ENCODE results near the gene RAPGEF6. TPM values are rescaled to one million over a fixed set of nuclear protein-coding genes. Genes with fewer than 3 reads are reported as not detected.

The RAPGEF6 gene
- total RNA-seq, 5 donors from 2014 or later (not counting 1 experiment from before 2014, with no cell fraction given) = 82.9 to 122 (median 87.7) TPM

DNA sequence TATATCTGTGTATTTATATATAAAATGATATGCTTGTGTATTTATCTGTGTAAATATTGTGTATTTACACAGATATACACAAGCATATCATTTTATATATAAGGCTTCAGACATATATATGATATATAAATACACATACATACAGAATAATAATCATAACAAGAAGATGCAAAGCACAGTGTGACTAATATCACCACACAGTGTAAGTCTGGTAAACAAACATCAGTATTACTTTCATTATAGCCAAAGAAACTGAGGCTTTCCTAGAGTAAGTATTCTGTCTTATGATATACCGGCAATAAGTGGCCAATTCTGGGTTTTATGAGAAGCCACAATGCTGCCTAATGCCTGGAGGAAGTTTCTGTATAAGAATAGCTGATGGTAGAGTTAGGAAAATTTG is 29.9 kb upstream of the RAPGEF6 start:
- H3K36me3 ChIP-seq (ENCODE audit: control insufficient read depth in 2 of 2, extremely low read depth in 1 of 2, insufficient read depth in 1 of 2, low read length in 1 of 2) = peaks cover 14 to 37% of the 10 kb centered on the region in 2 donors
- H3K27me3 ChIP-seq (replicated peaks in 1 of 2; ENCODE audit: control insufficient read depth in 2 of 2, extremely low read depth in 1 of 2, insufficient read depth in 2 of 2, low read length in 1 of 2) = no peaks in the 10 kb centered on the region
- H3K27ac ChIP-seq (ENCODE audit: low read length) = no peak overlapping the region
- H3K4me3 ChIP-seq (ENCODE audit: control insufficient read depth in 1 of 2, extremely low read depth in 1 of 2, low read length in 1 of 2) = no peak overlapping the region
- H3K4me1 ChIP-seq (ENCODE audit: control insufficient read depth in 1 of 2, extremely low read depth in 1 of 2, insufficient read depth in 2 of 2, low read length in 2 of 2) = no peaks in the 10 kb centered on the region
- Mint-ChIP-seq H3K27me3 (no peaks in the 10 kb centered on the region), H3K9me3 (peaks cover 5 to 14% (median 9%) of the 10 kb centered on the region in 3 donors), H3K4me3 (no peak overlapping the region), H3K36me3 (peaks cover 58% of the 10 kb centered on the region), H3K27ac (no peak overlapping the region), H3K4me1 (peaks cover 0 to 6% (median 0%) of the 10 kb centered on the region in 3 donors)
- ChIA-PET CTCF (no interaction called here), POLR2A (interaction anchor here in 1 of 2 donors (0.7 kb wide), 1 partner anchor 51 kb away, joined by 4 read pairs; no protein-coding TSS in a partner anchor)
- ATAC-seq (replicated peaks in 1 of 4) (no peak), DNase-seq (no peak)
- H3K9me3 ChIP-seq = peaks cover 4% of the 10 kb centered on the region
- WGBS (ENCODE audit: insufficient coverage) = no CpG with 5 or more reads among the region's 1 CpG

DNA sequence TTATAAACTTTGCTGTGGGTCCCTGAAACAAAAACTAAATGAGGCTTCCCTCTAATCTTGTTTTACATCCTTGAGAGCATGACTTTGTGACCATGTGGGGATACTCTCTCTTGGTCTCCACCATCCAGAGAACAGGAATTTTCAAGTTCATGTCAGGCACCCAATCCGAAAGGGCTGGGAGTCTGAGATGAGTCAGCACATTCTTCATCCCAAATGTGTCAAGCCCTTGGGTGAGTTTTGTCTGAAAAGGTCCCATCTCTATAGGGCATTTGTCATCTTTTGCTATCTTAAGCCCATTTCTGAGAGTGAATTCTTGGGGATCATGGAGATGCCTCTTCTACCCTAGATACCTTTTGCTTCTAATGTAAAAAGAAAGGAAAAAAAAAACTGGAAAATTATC is 26.9 kb upstream of the RAPGEF6 start:
- Histone ChIP-seq H3K36me3 (ENCODE audit: control insufficient read depth in 2 of 2, extremely low read depth in 1 of 2, insufficient read depth in 1 of 2, low read length in 1 of 2) (peaks cover 19 to 30% of the 10 kb centered on the region in 2 donors), H3K4me3 (ENCODE audit: control insufficient read depth in 1 of 2, extremely low read depth in 1 of 2, low read length in 1 of 2) (no peak overlapping the region), H3K27me3 (replicated peaks in 1 of 2; ENCODE audit: control insufficient read depth in 2 of 2, extremely low read depth in 1 of 2, insufficient read depth in 2 of 2, low read length in 1 of 2) (no peaks in the 10 kb centered on the region), H3K4me1 (ENCODE audit: control insufficient read depth in 1 of 2, extremely low read depth in 1 of 2, insufficient read depth in 2 of 2, low read length in 2 of 2) (no peaks in the 10 kb centered on the region), H3K27ac (ENCODE audit: low read length) (no peak overlapping the region), H3K9me3 (peaks cover 4% of the 10 kb centered on the region)
- Mint-ChIP-seq H3K36me3 (peaks cover 64% of the 10 kb centered on the region), H3K27me3 (no peaks in the 10 kb centered on the region), H3K4me3 (no peak overlapping the region), H3K4me1 (peaks cover 0 to 10% (median 0%) of the 10 kb centered on the region in 3 donors), H3K27ac (no peak overlapping the region), H3K9me3 (peaks cover 5 to 16% (median 14%) of the 10 kb centered on the region in 3 donors)
- CTCF ChIA-PET = interaction anchor here (0.7 kb wide), 2 partner anchors 104 to 698 kb away, joined by 3 to 5 read pairs; no protein-coding TSS in a partner anchor
- no peak for DNase-seq
- ATAC-seq (replicated peaks in 1 of 4) = no peak
- WGBS (ENCODE audit: insufficient coverage) = no CpG with 5 or more reads among the region's 1 CpG
- POLR2A ChIA-PET = interaction anchor here (0.6 kb wide), 2 partner anchors 301 to 776 kb away, joined by 4 to 7 read pairs; no protein-coding TSS in a partner anchor

DNA sequence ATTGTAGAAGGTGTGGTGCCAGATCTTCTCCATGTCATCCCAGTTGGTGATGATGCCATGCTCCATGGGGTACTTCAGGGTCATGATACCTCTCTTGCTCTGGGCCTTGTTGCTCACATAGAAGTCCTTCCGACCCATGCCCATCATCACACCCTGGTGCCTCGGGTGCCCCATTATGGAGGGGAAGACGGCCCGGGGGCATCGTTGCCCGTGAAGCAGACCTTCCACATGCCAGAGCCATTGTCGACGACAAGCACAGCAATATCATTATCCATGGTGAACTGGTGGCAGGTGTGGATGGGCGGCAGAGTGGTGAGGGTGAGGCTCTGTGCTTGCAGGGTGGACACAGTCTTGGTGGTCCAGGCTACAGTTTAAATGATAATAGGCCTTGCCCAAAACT is 24.8 kb upstream of the RAPGEF6 start:
- ATAC-seq (replicated peaks in 1 of 4) (no peak), DNase-seq (no peak)
- POLR2A ChIA-PET = interaction anchor here in 1 of 2 donors (0.5 kb wide), 1 partner anchor 14 kb away, joined by 3 read pairs; no protein-coding TSS in a partner anchor
- no peak overlapping the region for H3K27ac ChIP-seq (ENCODE audit: low read length)
- H3K9me3 ChIP-seq = peaks cover 4% of the 10 kb centered on the region
- no peaks in the 10 kb centered on the region for H3K4me1 ChIP-seq (ENCODE audit: control insufficient read depth in 1 of 2, extremely low read depth in 1 of 2, insufficient read depth in 2 of 2, low read length in 2 of 2)
- peaks cover 19 to 27% of the 10 kb centered on the region in 2 donors for H3K36me3 ChIP-seq (ENCODE audit: control insufficient read depth in 2 of 2, extremely low read depth in 1 of 2, insufficient read depth in 1 of 2, low read length in 1 of 2)
- Mint-ChIP-seq H3K4me3 (no peak overlapping the region), H3K36me3 (peaks cover 62% of the 10 kb centered on the region), H3K9me3 (peaks cover 5 to 16% (median 14%) of the 10 kb centered on the region in 3 donors), H3K27ac (no peak overlapping the region), H3K4me1 (peaks cover 2 to 19% (median 2%) of the 10 kb centered on the region in 3 donors), H3K27me3 (no peaks in the 10 kb centered on the region)
- 100% methylated on average over 2 of the region's 9 CpGs for WGBS (ENCODE audit: insufficient coverage)
- CTCF ChIA-PET = no interaction called here
- no peak overlapping the region for H3K4me3 ChIP-seq (ENCODE audit: control insufficient read depth in 1 of 2, extremely low read depth in 1 of 2, low read length in 1 of 2)
- no peaks in the 10 kb centered on the region for H3K27me3 ChIP-seq (replicated peaks in 1 of 2; ENCODE audit: control insufficient read depth in 2 of 2, extremely low read depth in 1 of 2, insufficient read depth in 2 of 2, low read length in 1 of 2)

GRCh38 chr5:131659290-131659689 is 24.3 kb upstream of the RAPGEF6 start:
- DNase-seq = no peak
- Histone ChIP-seq H3K9me3 (peaks cover 4% of the 10 kb centered on the region), H3K4me3 (ENCODE audit: control insufficient read depth in 1 of 2, extremely low read depth in 1 of 2, low read length in 1 of 2) (no peak overlapping the region), H3K27me3 (replicated peaks in 1 of 2; ENCODE audit: control insufficient read depth in 2 of 2, extremely low read depth in 1 of 2, insufficient read depth in 2 of 2, low read length in 1 of 2) (no peaks in the 10 kb centered on the region), H3K27ac (ENCODE audit: low read length) (no peak overlapping the region), H3K36me3 (ENCODE audit: control insufficient read depth in 2 of 2, extremely low read depth in 1 of 2, insufficient read depth in 1 of 2, low read length in 1 of 2) (peaks cover 19 to 28% of the 10 kb centered on the region in 2 donors), H3K4me1 (ENCODE audit: control insufficient read depth in 1 of 2, extremely low read depth in 1 of 2, insufficient read depth in 2 of 2, low read length in 2 of 2) (no peaks in the 10 kb centered on the region)
- 97% methylated on average over 13 of the region's 13 CpGs for WGBS (ENCODE audit: insufficient coverage)
- Mint-ChIP-seq H3K27ac (no peak overlapping the region), H3K4me1 (peaks cover 2 to 19% (median 2%) of the 10 kb centered on the region in 3 donors), H3K27me3 (no peaks in the 10 kb centered on the region), H3K36me3 (peaks cover 66% of the 10 kb centered on the region), H3K4me3 (no peak overlapping the region), H3K9me3 (peaks cover 5 to 16% (median 14%) of the 10 kb centered on the region in 3 donors)
- CTCF ChIA-PET = no interaction called here
- POLR2A ChIA-PET = interaction anchor here in 1 of 2 donors (0.5 kb wide), 1 partner anchor 14 kb away, joined by 3 read pairs; no protein-coding TSS in a partner anchor
- ATAC-seq (replicated peaks in 1 of 4) = no peak

- no peaks in the 10 kb centered on the region for H3K9me3 ChIP-seq
- no peaks in the 10 kb centered on the region for H3K4me1 ChIP-seq (ENCODE audit: control insufficient read depth in 1 of 2, extremely low read depth in 1 of 2, insufficient read depth in 2 of 2, low read length in 2 of 2)
- H3K4me3 Mint-ChIP-seq = no peak overlapping the region
- ChIA-PET CTCF (interaction anchor here in 1 of 2 donors (0.9 kb wide), 1 partner anchor 66 kb away, joined by 3 read pairs; no protein-coding TSS in a partner anchor), POLR2A (no interaction called here)
- WGBS (ENCODE audit: insufficient coverage) = no CpG with 5 or more reads among the region's 2 CpGs
- ATAC-seq (replicated peaks in 1 of 4) = no peak
- H3K4me3 ChIP-seq (ENCODE audit: control insufficient read depth in 1 of 2, extremely low read depth in 1 of 2, low read length in 1 of 2) = no peak overlapping the region
- peaks cover 63% of the 10 kb centered on the region for H3K36me3 Mint-ChIP-seq
- H3K36me3 ChIP-seq (ENCODE audit: control insufficient read depth in 2 of 2, extremely low read depth in 1 of 2, insufficient read depth in 1 of 2, low read length in 1 of 2) = peaks cover 7 to 25% of the 10 kb centered on the region in 2 donors
- H3K4me1 Mint-ChIP-seq = peaks cover 2 to 13% (median 2%) of the 10 kb centered on the region in 3 donors
- H3K9me3 Mint-ChIP-seq = peaks cover 0 to 7% (median 0%) of the 10 kb centered on the region in 3 donors
- no peak overlapping the region for H3K27ac ChIP-seq (ENCODE audit: low read length)
- no peaks in the 10 kb centered on the region for H3K27me3 ChIP-seq (replicated peaks in 1 of 2; ENCODE audit: control insufficient read depth in 2 of 2, extremely low read depth in 1 of 2, insufficient read depth in 2 of 2, low read length in 1 of 2)
- H3K27ac Mint-ChIP-seq = no peak overlapping the region
- no peaks in the 10 kb centered on the region for H3K27me3 Mint-ChIP-seq
- no peak for DNase-seq
Observed at GRCh38 chr5:131654776-131655175, 19.7 kb upstream of the RAPGEF6 start.

DNA sequence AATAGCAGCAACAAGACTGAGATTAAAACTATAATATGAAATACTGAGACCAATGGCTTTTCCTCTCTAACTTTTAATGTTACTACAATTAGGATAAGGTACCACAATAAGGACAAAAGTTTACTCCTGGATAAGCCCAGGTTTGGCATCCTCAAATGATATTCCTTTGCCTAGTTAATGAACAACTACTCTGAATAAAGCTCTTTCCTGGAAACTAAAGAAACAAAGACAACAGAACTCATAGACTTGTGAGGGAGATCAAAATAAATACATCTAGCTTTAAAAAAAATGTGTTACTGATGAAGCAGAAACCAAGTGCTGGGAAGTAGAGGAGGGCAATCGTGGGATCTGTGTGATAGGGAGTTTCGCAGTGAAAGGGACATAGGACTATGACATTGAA is 19.3 kb upstream of the RAPGEF6 start:
- H3K27ac ChIP-seq (ENCODE audit: low read length) = no peak overlapping the region

More for the DNA sequence above, 19.3 kb upstream of the RAPGEF6 start:
- peaks cover 2 to 9% (median 2%) of the 10 kb centered on the region in 3 donors for H3K4me1 Mint-ChIP-seq
- H3K27me3 Mint-ChIP-seq = no peaks in the 10 kb centered on the region
- Histone ChIP-seq H3K9me3 (no peaks in the 10 kb centered on the region), H3K27me3 (replicated peaks in 1 of 2; ENCODE audit: control insufficient read depth in 2 of 2, extremely low read depth in 1 of 2, insufficient read depth in 2 of 2, low read length in 1 of 2) (no peaks in the 10 kb centered on the region), H3K4me3 (ENCODE audit: control insufficient read depth in 1 of 2, extremely low read depth in 1 of 2, low read length in 1 of 2) (no peak overlapping the region), H3K4me1 (ENCODE audit: control insufficient read depth in 1 of 2, extremely low read depth in 1 of 2, insufficient read depth in 2 of 2, low read length in 2 of 2) (no peaks in the 10 kb centered on the region), H3K36me3 (ENCODE audit: control insufficient read depth in 2 of 2, extremely low read depth in 1 of 2, insufficient read depth in 1 of 2, low read length in 1 of 2) (peaks cover 3 to 21% of the 10 kb centered on the region in 2 donors)
- no peak overlapping the region for H3K4me3 Mint-ChIP-seq
- POLR2A ChIA-PET = interaction anchor here in 1 of 2 donors (0.6 kb wide), 1 partner anchor 42 kb away, joined by 3 read pairs; no protein-coding TSS in a partner anchor
- H3K36me3 Mint-ChIP-seq = peaks cover 62% of the 10 kb centered on the region
- H3K9me3 Mint-ChIP-seq = peaks cover 0 to 4% (median 0%) of the 10 kb centered on the region in 3 donors
- DNase-seq (no peak), ATAC-seq (replicated peaks in 1 of 4) (no peak)
- WGBS (ENCODE audit: insufficient coverage) = 93% methylated on average over 2 of the region's 2 CpGs
- CTCF ChIA-PET = no interaction called here
- no peak overlapping the region for H3K27ac Mint-ChIP-seq

Measured in T-cell (primary cell).